IPS-18c (cell line): Measurements from ENCODE around the gene RPGRIP1.
"Not testable (repeated sequence)": the region's sequence is repeated elsewhere in the genome, so short reads cannot be mapped to it uniquely, and the experiment has no call there.

Experiments
- H3K4me3 ChIP-seq: 2 replicates; pipeline ENCODE4 v1.7.0; 2013; ENCODE audit warnings: low read depth, mild to moderate bottlenecking, low read length, moderate library complexity; ENCODE audit not compliant: insufficient read depth
- H3K9me3 ChIP-seq: one replicate; pipeline ENCODE4 v1.6.1; 2013; ENCODE audit warnings: mild to moderate bottlenecking, low read length, moderate library complexity; ENCODE audit not compliant: control insufficient read depth, insufficient read depth

The RPGRIP1 gene

DNA sequence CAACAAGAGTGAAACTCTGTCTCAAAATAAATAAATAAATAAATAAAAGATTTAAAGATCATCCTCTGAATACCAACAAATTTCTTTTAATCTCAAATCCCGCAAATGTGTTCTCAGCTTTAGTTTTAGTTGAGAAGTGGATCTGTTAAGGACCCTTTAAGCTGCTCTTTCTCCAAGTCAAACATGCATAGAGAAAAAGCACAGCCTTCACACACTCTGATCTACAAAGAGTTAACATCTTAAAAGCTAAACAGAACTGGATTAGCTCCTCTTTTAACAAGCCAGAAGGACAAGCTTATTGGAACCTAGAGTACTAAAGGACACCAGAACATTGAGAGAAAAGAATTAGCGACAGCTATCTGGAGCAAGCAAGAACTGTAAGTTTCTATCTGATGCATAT, at the start of gene RPGRIP1:
TSS of gene RPGRIP1 (plus strand) at position 301 of the 400 bp plus-strand sequence. CDS start 7,894 bp downstream, outside the sequence.
- Histone ChIP-seq H3K4me3 (no peak within 1 kb of the TSS), H3K9me3 (no peaks in the 10 kb centered on the region)

DNA sequence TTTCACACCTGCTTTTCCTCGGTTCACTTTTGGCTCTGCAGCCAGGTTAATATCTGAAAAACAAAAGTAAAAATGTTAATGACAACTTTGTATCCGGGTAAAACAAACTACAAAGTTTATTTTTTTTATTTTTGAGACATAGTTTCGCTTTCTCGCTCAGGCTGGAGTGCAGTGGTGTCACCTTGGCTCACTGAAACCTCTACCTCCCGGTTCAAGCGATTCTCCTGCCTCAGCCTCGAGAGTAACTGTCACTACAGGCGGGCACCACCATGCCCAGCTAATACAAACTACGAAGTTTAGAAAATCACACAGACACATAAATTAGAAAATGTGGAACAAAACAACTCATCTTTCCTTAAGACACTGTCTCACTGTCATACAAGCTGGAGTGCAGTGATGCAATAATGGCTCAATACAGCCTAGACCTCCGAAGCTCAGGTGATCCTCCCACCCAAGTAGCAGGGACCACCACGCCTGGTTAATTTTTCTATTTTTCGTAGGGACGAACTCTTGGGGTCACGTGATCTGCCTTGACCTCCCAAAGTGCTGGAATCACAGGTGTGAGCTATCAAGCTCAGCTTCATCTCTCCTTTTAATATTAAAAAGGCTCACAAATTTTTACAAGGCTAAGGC, 48.7 kb upstream of the RPGRIP1 start:
- Histone ChIP-seq H3K9me3 (no peaks in the 10 kb centered on the region), H3K4me3 (no peak overlapping the region)

DNA sequence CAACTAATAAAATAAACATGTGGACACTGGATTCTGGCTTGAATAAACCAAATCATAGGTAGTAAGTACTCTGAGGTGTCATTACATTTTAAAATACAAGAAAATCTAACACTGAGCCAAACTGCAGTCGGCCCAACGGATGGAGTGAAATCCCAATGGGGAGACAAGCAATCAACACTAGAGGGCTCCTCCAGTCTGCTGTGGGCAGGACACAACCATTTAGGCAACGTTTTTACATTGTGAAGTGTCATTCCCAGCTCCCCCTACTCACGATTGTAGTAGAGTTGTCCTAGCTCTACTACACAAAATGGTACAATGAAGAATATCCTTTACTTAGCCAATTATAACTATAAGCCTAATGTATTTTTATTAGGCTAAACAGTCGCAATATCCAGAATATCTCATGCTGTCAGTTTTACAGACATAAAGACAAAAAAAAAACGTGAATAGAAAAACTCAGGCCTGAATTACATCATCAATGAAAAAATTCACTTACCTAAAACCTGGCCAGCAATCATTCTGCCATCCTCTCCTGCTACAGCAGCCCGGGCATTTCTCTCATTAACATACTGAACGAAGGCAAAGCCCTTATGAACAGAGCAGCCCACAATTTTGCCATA, 46.3 kb upstream of the RPGRIP1 start:
- H3K9me3 ChIP-seq = no peaks in the 10 kb centered on the region
- H3K4me3 ChIP-seq = no peak overlapping the region

DNA sequence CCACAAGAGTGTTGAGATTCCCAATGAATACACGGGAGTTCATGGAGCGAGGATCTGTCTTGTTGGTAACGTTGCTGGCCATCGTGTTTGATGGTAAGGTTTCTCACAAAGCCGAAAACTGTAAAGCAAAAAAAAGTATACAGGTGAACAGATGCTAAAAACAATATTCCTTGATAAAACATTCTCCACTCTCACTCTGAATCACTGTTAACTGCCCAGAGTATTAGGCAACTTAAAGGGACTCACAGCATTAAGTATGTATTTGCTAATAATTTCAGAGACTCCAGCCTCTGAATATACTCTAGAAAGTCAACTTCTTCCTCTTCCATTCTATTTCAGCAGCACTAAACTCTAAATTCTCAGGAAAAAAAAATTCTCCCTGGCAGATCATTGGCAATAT, 45.8 kb upstream of the RPGRIP1 start:
- H3K9me3 ChIP-seq = no peaks in the 10 kb centered on the region
- no peak overlapping the region for H3K4me3 ChIP-seq

DNA sequence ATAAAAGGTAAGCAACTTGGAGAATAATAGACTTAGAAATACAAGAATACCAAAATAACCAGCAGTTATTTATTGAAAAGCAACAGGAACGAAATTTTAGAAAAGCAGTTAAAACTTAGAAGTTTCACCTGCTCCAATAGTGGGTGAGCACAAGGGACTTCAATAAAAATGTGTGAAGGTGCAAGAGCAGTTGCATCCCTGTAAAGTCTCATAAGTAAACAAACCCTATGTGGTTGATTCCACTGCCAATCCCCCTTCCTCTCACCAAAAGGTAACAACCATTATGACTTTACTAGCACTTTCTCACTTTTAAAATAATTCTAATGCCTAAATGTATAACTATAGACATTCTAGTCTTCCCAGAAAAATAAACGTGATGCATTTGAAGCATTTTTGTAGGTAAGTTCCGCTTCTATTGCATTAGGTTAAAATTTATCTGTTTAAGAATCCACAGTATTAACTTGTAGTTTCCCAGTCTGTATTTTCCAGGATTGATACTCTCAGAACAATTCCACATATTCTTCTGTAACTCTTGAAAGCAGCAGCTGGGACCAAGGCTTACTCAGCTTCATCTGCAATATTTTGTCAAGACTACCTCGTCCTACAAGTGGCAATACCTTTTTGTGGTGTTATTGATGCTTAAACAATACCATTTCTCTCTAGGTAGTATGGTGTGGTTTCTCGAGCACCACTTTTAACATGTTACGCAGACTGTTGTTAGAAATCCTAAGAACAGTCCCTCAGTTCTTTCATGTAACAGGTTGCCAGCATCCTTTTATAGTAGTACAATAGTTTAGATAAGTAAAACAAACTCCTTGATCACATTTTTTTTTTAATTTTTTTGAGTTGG, 42.7 kb upstream of the RPGRIP1 start:
- Histone ChIP-seq H3K9me3 (no peaks in the 10 kb centered on the region), H3K4me3 (no peak overlapping the region)

DNA sequence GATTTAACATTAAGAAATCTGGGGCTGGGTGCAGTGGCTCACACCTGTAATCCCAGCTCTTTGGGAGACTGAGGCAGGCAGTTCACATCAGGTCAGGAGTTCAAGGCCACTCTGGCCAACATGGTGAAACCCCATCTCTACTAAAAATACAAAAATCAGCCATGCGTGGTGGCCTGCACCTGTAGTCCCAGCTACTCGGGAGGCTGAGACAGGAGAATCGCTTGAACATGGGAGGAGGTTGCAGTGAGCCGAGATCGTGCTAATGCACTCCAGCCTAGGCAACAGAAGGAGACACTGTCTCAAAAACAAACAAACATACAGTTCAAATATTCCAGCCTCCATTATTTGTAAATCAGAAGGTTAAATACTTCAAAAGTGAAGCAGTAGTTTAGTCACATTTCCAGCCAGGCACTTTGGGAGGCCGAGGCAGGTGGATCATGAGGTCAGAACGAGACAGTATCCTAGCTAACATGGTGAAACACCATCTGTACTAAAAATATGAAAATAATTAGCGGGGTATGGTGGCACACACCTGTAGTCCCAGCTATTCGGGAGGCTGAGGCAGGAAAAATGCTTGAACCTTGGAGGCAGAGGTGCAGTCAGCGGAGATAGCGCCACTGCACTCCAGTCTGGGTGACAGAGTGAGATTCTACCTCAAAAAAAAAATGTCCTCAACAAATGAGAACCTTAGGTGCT, 40.9 kb upstream of the RPGRIP1 start:
- no peaks in the 10 kb centered on the region for H3K9me3 ChIP-seq

DNA sequence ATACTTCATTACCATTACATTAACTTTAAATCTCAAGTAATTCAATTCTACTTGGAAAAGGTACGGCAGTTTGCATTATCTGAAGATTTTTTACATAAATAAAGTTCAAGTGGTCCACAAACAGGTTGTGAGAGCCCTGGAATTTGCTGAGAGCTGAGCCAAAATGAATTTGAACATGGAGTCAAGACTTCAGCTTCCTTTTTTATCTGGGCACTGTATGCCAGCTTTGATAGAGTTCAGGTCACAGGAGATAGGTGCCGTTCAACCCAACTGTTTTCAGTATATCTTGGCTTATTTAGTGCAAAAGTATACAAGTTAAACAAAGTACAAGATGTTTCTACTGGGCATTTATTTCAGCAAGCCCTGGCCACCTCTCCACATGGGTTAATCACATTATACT, 39.5 kb upstream of the RPGRIP1 start:
- Histone ChIP-seq H3K9me3 (no peaks in the 10 kb centered on the region), H3K4me3 (no peak overlapping the region)

More for the DNA sequence above, 40.9 kb upstream of the RPGRIP1 start:
- H3K4me3 ChIP-seq = no peak overlapping the region

DNA sequence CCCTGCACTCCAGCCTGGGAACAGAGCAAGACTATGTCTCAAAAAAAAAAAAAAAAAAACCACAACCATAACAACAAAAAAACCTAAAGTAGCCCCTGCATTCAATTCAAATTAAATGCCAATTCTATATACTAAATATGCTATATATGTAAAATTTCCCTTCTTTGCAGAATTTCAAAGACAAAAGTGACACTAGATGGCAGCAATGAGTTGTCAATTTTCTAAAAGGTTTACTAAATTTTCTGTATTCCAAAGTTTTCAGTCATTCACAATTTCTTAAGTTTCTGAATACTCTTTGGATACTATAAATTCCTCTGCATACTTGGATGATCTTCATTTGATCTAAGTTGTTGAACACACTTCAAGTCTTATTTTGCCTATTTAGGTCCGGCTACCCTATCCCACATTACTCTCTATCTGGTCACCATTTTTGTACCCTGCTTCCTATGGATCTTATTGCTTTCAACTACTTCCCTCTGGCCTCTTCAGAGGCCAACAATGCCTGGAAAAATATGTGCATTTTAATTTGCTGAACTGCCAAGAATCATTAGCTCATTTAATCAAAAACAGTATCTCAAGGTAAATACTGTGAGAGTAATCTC, 38.6 kb upstream of the RPGRIP1 start:
- Histone ChIP-seq H3K9me3 (no peaks in the 10 kb centered on the region), H3K4me3 (no peak overlapping the region)

DNA sequence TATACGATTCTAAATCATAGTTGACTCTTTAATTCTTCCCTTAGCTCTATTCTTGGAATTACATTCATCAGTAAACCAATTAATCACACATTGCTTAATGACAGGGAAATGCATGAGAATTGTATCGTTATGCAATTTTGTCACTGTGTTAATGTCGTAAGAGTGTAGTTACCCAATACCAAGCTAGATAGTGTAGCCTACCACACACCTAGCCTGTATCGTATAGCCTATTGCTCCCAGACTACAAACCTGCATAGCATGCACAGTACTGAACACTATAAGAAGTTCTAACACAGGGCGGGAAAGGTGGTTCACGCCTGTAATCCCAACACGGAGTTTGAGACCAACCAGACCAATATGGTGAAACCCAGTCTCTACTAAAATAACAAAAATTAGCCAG, 35.3 kb upstream of the RPGRIP1 start:
- Histone ChIP-seq H3K9me3 (no peaks in the 10 kb centered on the region), H3K4me3 (no peak overlapping the region)

DNA sequence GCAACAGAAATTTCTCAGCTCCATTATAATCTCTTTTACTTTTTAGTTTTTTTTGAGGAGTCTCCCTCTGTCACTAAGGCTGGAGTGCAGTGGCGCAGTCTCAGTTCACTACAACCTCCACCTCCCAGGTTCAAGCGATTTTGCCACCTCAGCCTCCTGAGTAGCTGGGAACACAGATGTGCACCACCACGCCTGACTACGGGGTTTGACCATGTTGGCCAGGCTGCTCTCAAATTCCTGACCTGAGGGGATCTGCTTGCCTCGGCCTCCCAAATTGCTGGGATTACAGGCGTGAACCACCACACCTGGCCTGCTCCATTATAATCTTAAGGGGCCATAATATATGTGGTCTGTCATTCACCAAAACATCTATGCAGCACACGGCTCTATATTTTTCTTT, 34.1 kb upstream of the RPGRIP1 start:
- no peak overlapping the region for H3K4me3 ChIP-seq

DNA sequence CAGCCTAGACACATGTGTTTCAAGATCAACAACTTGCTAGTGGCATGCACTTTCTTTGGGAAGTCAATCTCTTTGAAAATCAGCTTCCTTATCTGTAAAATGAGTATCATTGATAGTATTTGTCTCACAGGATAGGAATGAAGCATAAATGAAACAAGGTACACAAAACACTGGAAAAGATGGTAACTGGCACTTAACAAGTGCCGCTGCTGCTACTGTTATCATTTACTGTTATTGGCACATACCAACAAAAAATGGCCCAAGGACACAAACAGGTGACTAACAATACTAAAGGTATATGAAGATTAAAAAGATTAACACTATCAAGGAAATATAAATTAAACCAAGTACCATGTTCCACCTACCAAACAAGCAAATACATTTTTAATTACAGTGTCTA, 31.5 kb upstream of the RPGRIP1 start:
- no peaks in the 10 kb centered on the region for H3K9me3 ChIP-seq

More for the DNA sequence above, 34.1 kb upstream of the RPGRIP1 start:
- H3K9me3 ChIP-seq = no peaks in the 10 kb centered on the region

DNA sequence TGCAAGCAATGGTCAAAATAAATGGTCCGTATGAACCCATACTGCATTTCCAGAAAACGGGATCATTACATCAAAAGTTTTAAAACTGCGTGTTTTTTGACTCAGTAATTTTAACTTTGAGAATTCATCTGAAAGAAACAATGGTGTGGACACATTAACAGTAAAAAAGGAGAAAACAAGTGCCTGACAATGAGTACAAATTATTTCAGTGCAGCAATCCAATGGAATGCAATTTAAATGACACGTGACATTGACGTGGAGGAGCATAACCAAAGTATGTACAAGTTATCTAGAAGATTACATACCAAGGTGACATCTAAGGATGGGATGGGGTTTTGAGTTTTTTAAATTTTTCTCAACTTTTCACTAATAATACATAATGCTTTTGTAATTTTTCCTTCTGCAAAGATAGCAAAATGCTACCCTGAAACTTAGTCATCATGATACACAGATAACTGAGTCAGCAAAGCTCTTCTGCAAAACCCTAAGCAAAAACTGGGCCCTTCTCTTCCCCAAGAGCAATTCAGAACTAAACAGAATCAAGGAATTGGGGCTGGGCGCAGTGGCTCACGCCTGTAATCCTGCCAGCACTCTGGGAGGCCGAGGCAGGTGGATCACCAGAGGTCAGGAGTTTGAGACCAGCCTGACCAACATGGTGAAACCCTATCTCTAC, 31.0 kb upstream of the RPGRIP1 start:
- Histone ChIP-seq H3K4me3 (no peak overlapping the region), H3K9me3 (no peaks in the 10 kb centered on the region)

More for the DNA sequence above, 31.5 kb upstream of the RPGRIP1 start:
- H3K4me3 ChIP-seq = no peak overlapping the region

DNA sequence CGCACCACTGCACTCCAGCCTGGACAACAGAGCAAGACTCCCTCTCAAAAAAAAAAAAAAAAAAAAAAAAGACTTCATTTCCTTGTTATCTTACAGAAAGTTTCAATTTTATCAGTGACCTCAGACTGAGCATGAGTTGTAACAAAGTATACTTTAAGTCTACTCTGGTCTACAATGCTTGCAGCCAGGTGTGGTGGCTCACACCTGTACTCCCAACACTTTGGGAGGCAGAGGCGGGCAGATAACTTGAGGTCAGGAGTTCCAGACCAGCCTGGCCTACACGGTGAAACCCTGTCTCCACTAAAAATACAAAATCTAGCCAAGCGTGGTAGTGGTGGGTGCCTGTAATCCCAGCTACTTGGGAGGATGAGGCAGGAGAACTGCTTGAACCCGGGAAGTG, 28.7 kb upstream of the RPGRIP1 start:
- Histone ChIP-seq H3K4me3 (no peak overlapping the region), H3K9me3 (no peaks in the 10 kb centered on the region)

DNA sequence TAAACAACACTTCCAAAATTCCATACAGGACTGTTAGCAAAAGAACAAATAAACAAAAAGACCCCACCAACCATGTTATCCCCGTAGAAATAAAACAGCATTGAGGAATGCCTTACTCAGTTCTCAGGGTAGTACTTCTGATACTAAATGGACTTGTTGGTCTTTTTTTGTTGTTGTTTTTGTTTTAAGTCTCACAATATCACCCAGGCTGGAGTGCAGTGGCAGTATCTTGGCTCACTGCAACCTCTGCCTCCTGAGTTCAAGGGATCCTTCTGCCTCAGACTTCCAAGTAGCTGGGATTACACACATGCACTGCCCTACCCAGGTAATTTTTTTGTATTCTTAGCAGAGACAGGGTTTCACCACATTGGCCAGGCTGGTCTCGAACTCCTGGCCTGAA, 27.7 kb upstream of the RPGRIP1 start:
- Histone ChIP-seq H3K9me3 (no peaks in the 10 kb centered on the region), H3K4me3 (no peak overlapping the region)

DNA sequence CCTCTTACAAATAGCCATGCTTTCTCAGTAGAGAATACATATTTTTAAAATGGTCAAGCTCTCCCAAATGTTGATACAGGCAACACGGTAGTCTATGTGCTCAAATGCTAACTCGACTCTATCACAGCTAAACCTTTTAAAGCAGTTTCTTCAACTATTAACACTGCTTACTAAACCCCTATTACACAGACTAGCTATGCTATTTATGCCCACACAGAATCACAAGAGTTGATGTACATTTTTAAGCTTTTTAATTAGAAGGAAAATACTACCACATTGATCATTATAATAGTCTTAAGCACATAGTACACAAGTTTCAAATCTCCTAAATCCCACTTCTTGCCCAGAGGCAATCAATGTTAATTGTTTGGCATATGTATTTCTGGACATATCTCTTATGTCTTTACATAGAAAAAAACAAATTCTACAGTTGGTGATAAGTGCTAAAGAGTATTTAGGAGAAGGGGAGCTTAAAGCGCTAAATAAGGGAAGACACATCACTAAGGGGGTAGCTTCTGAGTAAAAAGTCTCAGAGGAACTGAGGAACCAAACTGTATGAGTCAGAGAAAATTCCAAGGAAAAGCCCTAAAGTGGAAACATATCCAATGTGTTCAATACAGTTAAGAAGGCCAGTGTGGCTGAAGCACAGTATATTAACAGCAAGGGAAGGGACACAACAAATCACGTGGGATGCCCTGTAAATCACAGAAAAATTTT, 24.3 kb upstream of the RPGRIP1 start:
- H3K9me3 ChIP-seq = no peaks in the 10 kb centered on the region
- no peak overlapping the region for H3K4me3 ChIP-seq

DNA sequence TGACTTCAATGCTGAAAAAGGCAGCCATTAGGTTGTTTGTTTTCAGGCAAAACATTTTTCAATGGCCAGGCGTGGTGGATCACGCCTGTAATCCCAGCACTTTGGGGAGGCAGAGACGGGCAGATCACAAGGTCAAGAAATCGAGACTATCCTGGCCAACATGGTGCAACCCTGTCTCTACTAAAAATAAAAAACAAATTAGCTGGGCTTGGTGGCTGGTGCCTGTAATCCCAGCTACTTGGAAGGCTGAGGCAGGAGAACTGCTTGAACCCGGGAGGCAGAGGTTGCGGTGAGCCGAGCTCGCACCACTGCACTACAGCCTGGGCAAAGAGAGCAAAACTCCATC, 23.8 kb upstream of the RPGRIP1 start:
- H3K9me3 ChIP-seq, H3K4me3 ChIP-seq: not testable (repeated sequence)
